GM13976 (cell line): ENCODE data around the gene INHA.

Experiments used
- DNase-seq: peaks from one replicate; pipeline ENCODE4 v3.0.0; 2012; ENCODE audit warnings: low spot score
- in situ Hi-C: fragments of 300-500 bp; cut with MboI; formaldehyde crosslinking; loops from one replicate; pipeline ENCODE4 v1.12.0; 2022; ENCODE audit warnings: low sequenced_read_pairs, mixed read lengths, inconsistent platforms; ENCODE audit not compliant: unreplicated experiment
- TF ChIP-seq, protein P1 (sequence below): IDR thresholded peaks from 2 replicates; pipeline ENCODE4 v1.5.1; 2012; ENCODE audit warnings: borderline replicate concordance, mild to moderate bottlenecking; ENCODE audit not compliant: insufficient read depth; ENCODE audit errors: extremely low read depth, missing control alignments, control extremely low read depth

Gene INHA

DNA sequence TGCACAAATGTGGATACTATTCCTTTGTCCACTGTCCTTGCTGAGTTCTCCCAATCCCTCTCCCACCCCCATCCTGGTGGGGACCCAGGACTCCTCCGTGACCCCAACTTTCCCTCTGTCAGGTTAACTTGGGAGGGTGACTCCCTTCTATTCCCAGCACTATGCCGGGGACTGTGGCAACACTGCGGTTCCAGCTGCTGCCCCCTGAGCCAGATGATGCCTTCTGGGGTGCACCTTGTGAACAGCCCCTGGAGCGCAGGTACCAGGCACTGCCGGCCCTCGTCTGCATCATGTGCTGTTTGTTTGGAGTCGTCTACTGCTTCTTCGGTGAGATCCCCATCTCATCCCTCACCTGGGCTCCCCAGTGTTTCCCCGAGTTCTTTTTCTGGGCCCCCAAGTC is 27.5 kb upstream of the INHA start:
- DNase-seq = no peak
- TF ChIP-seq, protein P1, sequence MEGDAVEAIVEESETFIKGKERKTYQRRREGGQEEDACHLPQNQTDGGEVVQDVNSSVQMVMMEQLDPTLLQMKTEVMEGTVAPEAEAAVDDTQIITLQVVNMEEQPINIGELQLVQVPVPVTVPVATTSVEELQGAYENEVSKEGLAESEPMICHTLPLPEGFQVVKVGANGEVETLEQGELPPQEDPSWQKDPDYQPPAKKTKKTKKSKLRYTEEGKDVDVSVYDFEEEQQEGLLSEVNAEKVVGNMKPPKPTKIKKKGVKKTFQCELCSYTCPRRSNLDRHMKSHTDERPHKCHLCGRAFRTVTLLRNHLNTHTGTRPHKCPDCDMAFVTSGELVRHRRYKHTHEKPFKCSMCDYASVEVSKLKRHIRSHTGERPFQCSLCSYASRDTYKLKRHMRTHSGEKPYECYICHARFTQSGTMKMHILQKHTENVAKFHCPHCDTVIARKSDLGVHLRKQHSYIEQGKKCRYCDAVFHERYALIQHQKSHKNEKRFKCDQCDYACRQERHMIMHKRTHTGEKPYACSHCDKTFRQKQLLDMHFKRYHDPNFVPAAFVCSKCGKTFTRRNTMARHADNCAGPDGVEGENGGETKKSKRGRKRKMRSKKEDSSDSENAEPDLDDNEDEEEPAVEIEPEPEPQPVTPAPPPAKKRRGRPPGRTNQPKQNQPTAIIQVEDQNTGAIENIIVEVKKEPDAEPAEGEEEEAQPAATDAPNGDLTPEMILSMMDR = no peak
- in situ Hi-C loops = no loop called here

DNA sequence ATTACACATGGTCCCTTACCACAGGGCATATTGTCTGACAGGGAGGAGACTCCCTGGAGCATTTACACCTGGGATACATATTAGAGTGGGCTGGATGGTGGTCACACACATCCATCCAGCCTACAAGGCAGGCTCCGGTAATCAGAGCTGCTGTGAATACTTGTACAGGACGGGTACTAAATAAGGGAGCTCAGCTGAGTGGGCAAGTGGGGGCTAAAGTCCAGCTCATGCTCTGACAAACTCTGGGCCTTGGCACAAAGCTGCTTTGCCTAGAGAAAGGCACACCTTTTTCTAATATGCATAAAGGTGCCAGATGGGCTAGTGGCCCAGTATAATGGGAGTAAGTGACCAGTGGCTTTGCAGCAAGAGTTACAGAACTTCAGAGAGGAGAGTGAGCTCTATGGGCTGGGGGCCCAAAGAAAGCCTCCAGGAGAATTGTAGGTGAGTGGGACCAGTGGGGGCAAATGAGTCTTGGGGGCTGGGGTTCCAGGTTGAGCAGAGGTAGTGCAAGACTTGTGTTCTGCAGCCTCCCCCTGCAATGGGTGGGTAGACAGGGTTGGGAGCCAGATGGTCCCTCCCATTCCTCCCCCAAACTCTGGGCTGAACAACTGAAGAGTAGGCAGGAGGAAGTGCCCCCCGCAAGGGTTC is 26.7 kb upstream of the INHA start:
- in situ Hi-C loops = no loop called here
- DNase-seq = no peak
- TF ChIP-seq, protein P1 = no peak

DNA sequence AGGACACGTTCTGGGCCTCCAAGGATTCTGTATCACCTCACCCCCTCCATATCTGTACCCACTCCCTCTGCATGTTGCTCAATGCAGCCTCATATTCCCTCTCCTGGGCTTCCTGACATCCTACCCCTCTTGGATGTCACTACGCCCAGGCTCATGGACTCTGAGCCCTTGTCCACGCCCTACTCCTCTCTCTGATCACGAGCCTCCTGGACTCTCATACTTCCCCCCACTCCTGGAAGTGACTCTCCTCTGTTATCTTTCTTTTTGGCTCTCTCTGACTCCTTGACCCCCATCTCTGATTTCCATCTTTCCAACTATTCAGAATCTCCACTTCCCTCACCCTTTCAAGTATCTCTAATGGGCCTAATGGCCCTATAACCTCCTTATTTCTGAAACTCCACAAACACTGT is 26.2 kb upstream of the INHA start:
- TF ChIP-seq, protein P1 = no peak
- in situ Hi-C loops = no loop called here
- no peak for DNase-seq

DNA sequence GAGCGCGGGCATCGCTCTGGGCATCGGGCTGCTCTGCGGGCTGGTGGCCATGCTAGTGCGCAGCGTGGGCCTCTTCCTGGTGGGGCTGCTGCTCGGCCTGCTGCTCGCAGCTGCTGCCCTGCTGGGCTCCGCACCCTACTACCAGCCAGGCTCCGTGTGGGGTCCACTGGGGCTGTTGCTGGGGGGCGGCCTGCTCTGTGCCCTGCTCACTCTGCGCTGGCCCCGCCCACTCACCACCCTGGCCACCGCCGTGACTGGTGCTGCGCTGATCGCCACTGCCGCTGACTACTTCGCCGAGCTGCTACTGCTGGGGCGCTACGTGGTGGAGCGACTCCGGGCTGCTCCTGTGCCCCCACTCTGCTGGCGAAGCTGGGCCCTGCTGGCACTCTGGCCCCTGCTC is 24.5 kb upstream of the INHA start:
- TF ChIP-seq, protein P1 = no peak
- in situ Hi-C loops = no loop called here
- no peak for DNase-seq

DNA sequence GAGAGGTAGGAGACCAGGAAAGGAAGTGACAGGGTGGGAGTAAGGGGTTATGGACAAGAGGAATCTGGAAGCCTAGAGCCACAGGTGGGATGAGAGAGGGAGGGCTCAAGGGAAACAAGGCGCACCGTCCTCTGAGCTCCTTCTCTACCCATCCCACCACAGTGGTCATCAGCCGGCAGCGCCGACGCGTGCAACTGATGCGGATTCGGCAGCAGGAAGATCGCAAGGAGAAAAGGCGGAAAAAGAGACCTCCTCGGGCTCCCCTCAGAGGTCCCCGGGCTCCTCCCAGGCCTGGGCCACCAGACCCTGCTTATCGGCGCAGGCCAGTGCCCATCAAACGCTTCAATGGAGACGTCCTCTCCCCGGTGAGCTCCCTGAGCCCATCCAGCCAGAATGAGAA is 23.1 kb upstream of the INHA start:
- in situ Hi-C loops = no loop called here
- TF ChIP-seq, protein P1 = no peak
- no peak for DNase-seq

DNA sequence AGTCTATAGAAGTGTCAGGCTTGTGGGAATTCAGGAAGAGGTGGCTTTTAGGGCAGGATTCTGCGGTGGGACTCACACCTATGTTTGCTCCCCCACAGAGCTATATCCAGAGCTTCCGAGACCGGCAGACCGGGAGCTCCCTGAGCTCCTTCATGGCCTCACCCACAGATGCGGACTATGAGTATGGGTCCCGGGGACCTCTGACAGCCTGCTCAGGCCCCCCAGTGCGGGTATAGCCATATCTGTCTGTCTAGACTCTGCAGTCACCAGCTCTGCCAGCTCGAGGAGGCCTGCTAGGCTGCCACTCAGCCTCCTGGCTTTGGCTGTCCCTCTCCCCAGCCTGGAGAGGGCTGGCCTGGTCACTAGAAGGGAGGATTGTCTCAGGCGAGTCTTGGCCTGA is 22.5 kb upstream of the INHA start:
- TF ChIP-seq, protein P1 = no peak
- no peak for DNase-seq
- in situ Hi-C loops = no loop called here
